Coronary artery (tissue), 2 donors: ENCODE measurements around the gene SIPA1L3.

Experiments
- DNase-seq: peaks from one replicate; pipeline ENCODE4 v3.0.0-alpha.2; 2017; ENCODE audit warnings: low spot score
- H3K27ac ChIP-seq, 2 donors: fragments of 200-600 bp; sonication (generic); one replicate each; pipeline ENCODE4 v1.5.1; 2016 to 2019
- H3K4me3 ChIP-seq: fragments of 200-600 bp; sonication (generic); 2 replicates; pipeline ENCODE4 v1.5.1; 2016; ENCODE audit warnings: mild to moderate bottlenecking, moderate library complexity
- CTCF ChIP-seq: fragments of 200-600 bp; sonication (generic); IDR thresholded peaks from one replicate; pipeline ENCODE4 v1.5.1; 2019; ENCODE audit warnings: antibody characterized with exemption

SIPA1L3 gene

GRCh38 chr19:38247734-38248268 is 340.8 kb downstream of the SIPA1L3 start:
- TF ChIP-seq CTCF: no peak
- Histone ChIP-seq H3K4me3 (no peak overlapping the region), H3K27ac (peak overlapping the region; percentile 84 to 93)
- no peak for DNase-seq

DNA sequence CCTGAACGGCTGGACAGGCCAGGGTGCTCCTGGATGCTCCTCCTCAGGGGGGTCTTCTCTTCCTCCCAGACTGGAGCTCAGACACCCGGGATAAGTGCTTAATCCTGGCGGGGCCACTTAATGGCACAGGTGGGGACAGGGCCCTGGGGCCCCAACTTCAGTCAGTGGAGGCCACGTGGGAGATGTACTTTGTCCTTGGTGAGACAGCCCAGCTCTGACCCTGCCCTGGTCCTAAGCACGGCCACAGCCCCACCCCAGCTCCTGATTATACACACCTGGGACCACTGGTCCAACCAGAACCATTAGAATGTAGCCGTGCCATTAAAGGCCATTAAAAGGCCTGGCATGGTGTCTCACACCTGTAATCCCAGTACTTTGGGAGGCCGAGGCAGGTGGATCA is 341.4 kb downstream of the SIPA1L3 start:
- DNase-seq: no peak
- peak overlapping the region; percentile 84 to 93 for H3K27ac ChIP-seq
- no peak overlapping the region for H3K4me3 ChIP-seq
- TF ChIP-seq CTCF: no peak

DNA sequence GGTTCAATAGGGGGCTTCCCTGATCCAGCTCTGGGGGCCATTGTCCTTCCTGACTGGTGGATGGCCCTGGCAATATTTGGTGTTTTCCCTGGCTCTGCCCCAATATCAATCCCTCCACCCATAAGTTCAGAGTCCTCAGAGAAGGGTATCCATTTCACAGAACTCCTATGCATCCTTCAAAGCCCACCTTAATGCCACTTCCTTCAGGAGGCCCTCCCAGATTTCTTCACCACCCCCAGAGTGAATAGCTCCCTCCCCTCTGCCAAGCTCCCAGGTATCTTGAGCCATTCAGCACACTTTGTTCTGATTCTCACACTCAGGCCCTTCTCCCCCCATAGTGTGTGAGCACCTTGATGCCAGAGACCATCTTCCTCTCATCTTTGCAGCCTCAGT is 343.4 kb downstream of the SIPA1L3 start:
- Histone ChIP-seq H3K27ac (peak overlapping the region; percentile 85 to 97), H3K4me3 (peak overlapping the region; percentile 82)
- TF ChIP-seq CTCF: no peak
- DNase-seq: no peak

DNA sequence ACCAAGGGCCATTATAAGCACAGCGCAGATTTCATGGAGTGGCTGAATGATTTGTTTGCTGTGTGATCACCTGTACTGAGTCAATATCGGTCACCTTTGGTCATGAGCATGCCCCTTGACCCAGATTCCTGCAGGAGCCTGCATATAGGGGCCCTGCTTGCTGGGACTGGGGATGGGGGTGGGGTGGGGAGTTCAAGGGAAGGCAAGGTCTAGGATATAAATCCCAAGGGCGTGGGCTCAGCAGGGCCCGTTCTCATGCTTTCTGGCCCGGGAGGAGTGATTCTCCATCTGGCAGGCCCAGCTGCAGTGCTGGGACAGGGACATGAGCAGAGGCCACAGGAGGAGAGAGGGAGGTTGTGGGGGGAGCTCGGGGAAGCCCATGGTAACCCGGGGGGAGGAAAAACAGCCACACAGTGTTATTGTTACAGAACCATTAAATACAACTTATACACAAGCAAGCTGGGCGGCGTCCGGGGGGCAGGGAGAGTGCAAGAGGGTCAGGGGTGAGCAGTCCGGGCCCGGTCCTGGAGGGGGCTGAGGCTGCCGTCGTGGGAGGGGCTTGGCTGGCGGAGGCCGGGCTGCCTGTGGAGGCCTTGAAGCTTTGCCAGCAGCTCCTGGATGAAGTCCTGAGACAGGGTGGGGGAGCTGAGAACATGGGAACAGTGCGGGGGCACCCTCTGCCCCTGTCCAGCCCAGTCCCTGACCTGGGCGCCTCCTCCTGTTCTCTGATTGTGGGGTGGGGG is 344.0 kb downstream of the SIPA1L3 start:
- DNase-seq: peak; percentile 91
- peak overlapping the region; percentile 82 for H3K4me3 ChIP-seq
- no peak for TF ChIP-seq CTCF
- H3K27ac ChIP-seq: peak overlapping the region; percentile 85 to 97

DNA sequence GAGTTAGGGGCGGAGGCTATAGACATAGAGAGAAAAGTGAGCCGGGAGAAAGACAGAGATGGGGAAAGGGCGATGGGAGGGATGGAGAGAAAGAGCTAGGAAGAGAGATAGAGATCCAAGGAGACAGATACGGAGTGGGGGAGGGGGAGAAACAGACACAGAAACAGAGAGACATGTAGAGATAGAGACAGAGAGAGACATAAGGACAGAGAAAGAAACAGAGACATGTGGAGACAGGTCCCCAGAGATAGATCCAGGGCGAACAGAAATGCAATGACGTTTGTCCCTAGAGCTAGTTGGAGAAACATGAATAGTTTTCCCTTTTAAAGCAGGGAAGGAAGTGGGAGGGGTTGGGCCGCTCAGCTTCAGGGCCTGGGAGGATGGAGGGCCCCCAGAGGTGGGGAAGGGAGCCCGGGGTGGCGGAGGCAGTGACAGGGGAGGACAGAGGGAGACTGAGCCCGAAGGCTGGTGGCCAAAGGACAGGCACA is 344.6 kb downstream of the SIPA1L3 start:
- TF ChIP-seq CTCF: no peak
- Histone ChIP-seq H3K4me3 (peak overlapping the region; percentile 82), H3K27ac (peak overlapping the region; percentile 85 to 97)
- DNase-seq: peak; percentile 93

- Histone ChIP-seq H3K27ac (peak overlapping the region; percentile 85 to 97), H3K4me3 (peak overlapping the region; percentile 82)
- DNase-seq: no peak
- no peak for TF ChIP-seq CTCF
These were observed 345.4 kb downstream of the SIPA1L3 start for GRCh38 chr19:38252385-38252784.
